HG03354 (cell line): ENCODE data around the gene NRDE2.
A peak's percentile ranks its signal among the peaks of the same experiment; 100 is the strongest.
"Not testable (repeated sequence)": the region's sequence is repeated elsewhere in the genome, so short reads cannot be mapped to it uniquely, and the experiment has no call there.

Source experiments
- ATAC-seq: cut with Tn5 transposase; IDR thresholded peaks from one replicate; pipeline ENCODE4 v1.9.1; 2021; ENCODE audit warnings: mild to moderate bottlenecking; ENCODE audit not compliant: unreplicated experiment, poor library complexity, severe bottlenecking

Gene NRDE2

GRCh38 chr14:90344331-90345238 is 12.8 kb upstream of the NRDE2 start:
- no peak for ATAC-seq

- ATAC-seq: no peak
Measured at GRCh38 chr14:90342327-90342726, 10.6 kb upstream of the NRDE2 start.

- ATAC-seq: no peak
Measured at GRCh38 chr14:90341784-90342183, 10.0 kb upstream of the NRDE2 start.

- ATAC-seq: not testable (repeated sequence)
Measured at GRCh38 chr14:90341232-90341631, 9.5 kb upstream of the NRDE2 start.

GRCh38 chr14:90336985-90337384 is 5.2 kb upstream of the NRDE2 start:
- ATAC-seq: no peak

- ATAC-seq: no peak
Measured at GRCh38 chr14:90336401-90336800, 4.7 kb upstream of the NRDE2 start.

- peak; percentile 4 for ATAC-seq
Measured at GRCh38 chr14:90332271-90332584, 487 bp upstream of the NRDE2 start.

- no peak for ATAC-seq
Measured at GRCh38 chr14:90330203-90331196, 1.2 kb downstream of the NRDE2 start.

- ATAC-seq: no peak
Measured at GRCh38 chr14:90321891-90322290, 9.8 kb downstream of the NRDE2 start.

GRCh38 chr14:90319634-90320541 is 11.9 kb downstream of the NRDE2 start:
- ATAC-seq: no peak

GRCh38 chr14:90319173-90319572 is 12.6 kb downstream of the NRDE2 start:
- ATAC-seq: no peak

- ATAC-seq: no peak
Measured at GRCh38 chr14:90318016-90318415, 13.7 kb downstream of the NRDE2 start.

- ATAC-seq: no peak
Measured at GRCh38 chr14:90317286-90317685, 14.5 kb downstream of the NRDE2 start.

- no peak for ATAC-seq
Measured at GRCh38 chr14:90308561-90308960, 23.2 kb downstream of the NRDE2 start.

GRCh38 chr14:90305176-90305601 is 26.6 kb downstream of the NRDE2 start:
- ATAC-seq: no peak

- ATAC-seq: no peak
Measured at GRCh38 chr14:90304502-90304901, 27.2 kb downstream of the NRDE2 start.

GRCh38 chr14:90303473-90303872 is 28.3 kb downstream of the NRDE2 start:
- no peak for ATAC-seq

- no peak for ATAC-seq
Measured at GRCh38 chr14:90302529-90303303, 29.0 kb downstream of the NRDE2 start.

GRCh38 chr14:90301668-90302090 is 30.1 kb downstream of the NRDE2 start:
- ATAC-seq: no peak
